Inflammatory macrophage treated with lipopolysaccharide for 4 hours (primary cell): ENCODE data around the gene KMT2B.

Source experiments
- DNase-seq: peaks from one replicate; pipeline ENCODE4 v3.0.0-alpha.2; 2020

Gene KMT2B

DNA sequence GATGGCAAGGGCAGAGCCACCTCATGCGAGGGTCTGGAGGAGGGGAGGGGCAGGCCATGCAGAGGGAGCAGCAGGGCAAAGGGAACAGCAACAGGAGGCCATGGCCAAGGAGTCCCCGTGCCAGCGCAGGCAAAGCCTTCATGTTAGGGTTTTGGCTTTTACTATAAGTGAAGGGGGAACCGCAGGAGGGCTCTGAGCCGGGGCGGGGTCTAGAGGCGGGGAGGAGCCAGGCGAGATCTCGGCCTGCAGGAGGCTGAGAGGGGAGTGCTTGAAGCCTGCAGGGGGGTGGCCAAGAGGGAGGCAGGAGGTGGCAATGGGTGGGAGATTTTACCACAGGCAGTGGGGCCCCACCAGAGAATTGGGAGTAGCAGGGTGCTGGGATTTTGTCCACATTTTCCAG lies 63.8 kb downstream of the KMT2B start:
- no peak for DNase-seq

DNA sequence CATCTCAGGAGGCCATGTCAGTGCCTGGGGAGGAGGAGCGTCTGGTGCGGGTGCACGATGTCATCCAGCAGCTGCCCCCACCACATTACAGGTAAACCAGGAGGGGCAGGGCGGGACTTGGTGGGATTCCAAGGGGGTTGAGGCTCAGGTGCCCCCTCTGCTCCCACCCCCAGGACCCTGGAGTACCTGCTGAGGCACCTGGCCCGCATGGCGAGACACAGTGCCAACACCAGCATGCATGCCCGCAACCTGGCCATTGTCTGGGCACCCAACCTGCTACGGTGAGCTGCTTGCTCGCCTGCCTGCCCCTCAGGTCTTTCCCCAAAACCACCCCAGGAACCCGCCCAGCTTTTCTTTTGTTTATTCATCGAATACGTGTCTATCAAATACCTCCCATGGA lies 64.8 kb downstream of the KMT2B start:
- DNase-seq, result no peak

DNA sequence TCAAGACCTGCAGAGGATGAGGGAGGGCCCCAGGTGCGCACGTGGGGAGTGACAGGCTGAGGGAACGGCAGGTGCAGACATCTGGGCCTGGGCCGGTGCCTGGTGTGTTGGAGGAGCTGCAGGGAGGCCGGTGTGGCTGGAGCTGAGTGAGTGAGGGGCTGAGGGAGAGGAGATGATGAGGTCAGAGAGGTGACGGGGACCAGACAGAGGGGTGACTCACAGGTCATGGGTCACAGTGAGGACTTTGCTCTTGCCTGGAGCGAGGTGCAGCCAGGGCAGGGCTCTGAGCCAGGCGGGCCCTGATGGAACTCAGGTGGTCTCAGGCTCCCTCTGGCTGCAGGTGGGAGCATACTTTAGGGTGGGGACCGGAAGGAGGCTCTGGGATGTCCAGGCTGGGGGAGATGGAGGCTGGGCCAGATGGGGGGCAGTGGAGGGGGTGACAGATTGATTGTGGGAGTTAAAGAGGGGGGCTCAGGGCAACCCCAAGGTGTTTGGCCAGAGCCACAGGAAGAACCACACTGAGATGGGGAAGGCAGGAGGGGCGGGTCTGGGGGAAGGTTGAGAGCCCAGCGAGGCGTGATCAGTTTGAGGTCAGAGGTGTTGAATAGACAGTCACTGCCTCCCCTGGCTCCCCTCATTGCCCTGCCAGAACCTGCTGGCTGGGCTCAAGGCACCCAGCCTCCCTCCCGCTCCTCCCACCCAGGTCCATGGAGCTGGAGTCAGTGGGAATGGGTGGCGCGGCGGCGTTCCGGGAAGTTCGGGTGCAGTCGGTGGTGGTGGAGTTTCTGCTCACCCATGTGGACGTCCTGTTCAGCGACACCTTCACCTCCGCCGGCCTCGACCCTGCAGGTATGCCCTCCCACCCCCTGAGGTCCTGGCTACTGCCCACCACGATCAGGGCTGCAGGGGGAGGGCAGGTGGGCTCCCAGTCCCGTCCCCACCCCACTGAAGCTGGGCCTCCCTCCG lies 65.9 kb downstream of the KMT2B start:
- DNase-seq, result no peak

DNA sequence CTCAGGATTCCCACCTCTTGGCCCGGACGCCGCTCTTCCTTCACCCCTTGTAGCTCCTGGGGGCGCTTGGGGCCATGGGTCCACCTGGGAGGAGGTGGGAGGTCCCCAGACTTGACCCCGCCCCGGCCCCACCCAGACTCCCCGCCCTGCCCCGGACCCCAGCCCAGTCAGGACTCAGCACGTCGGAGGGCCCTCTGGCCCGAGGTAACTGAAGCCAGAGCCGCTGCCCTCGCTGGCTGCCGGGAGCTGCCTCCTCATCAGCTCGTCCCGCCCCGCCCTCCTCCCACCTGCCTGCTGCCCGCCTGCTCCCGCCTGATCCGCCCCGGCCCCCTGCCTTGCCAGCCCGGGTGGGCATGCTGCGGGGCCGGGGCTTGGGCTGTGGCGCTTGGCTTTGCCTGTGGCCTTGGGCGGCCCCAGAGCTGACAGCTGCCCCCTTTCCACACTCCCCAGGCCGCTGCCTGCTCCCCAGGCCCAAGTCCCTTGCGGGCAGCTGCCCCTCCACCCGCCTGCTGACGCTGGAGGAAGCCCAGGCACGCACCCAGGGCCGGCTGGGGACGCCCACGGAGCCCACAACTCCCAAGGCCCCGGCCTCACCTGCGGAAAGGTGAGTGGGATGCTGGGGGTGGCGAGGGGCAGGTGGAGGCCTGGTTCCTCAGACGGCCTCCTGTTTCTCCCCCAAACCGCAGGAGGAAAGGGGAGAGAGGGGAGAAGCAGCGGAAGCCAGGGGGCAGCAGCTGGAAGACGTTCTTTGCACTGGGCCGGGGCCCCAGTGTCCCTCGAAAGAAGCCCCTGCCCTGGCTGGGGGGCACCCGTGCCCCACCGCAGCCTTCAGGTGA lies 66.9 kb downstream of the KMT2B start:
- no peak for DNase-seq

DNA sequence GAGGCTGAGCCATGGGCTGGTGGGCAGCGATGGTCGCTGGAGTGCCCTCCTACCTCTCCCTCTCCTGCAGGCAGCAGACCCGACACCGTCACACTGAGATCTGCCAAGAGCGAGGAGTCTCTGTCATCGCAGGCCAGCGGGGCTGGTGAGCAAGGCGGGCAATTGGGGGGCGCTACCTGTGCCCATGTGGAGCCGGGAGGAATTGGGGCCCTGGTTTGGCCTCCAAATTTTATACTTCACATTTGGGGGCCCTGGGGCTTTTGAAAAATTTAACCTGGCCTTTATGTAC lies 67.5 kb downstream of the KMT2B start:
- DNase-seq, result no peak

DNA sequence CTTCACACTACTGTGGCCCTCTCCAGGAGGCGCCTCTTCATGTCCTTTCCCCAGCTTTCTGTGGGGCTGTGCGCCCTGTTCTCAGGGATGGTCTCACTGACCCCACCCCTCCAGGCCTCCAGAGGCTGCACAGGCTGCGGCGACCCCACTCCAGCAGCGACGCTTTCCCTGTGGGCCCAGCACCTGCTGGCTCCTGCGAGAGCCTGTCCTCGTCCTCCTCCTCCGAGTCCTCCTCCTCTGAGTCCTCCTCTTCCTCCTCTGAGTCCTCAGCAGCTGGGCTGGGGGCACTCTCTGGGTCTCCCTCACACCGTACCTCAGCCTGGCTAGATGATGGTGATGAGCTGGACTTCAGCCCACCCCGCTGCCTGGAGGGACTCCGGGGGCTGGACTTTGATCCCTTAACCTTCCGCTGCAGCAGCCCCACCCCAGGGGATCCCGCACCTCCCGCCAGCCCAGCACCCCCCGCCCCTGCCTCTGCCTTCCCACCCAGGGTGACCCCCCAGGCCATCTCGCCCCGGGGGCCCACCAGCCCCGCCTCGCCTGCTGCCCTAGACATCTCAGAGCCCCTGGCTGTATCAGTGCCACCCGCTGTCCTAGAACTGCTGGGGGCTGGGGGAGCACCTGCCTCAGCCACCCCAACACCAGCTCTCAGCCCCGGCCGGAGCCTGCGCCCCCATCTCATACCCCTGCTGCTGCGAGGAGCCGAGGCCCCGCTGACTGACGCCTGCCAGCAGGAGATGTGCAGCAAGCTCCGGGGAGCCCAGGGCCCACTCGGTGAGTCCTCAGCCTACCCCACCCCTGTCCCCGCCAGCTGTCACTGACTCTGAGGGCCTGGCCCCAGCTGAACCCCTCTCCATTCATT lies 68.7 kb downstream of the KMT2B start:
- DNase-seq, result no peak

DNA sequence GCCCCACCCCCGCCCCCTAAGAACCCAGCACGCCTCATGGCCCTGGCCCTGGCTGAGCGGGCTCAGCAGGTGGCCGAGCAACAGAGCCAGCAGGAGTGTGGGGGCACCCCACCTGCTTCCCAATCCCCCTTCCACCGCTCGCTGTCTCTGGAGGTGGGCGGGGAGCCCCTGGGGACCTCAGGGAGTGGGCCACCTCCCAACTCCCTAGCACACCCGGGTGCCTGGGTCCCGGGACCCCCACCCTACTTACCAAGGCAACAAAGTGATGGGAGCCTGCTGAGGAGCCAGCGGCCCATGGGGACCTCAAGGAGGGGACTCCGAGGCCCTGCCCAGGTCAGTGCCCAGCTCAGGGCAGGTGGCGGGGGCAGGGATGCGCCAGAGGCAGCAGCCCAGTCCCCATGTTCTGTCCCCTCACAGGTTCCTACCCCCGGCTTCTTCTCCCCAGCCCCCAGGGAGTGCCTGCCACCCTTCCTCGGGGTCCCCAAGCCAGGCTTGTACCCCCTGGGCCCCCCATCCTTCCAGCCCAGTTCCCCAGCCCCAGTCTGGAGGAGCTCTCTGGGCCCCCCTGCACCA lies 69.5 kb downstream of the KMT2B start:
- DNase-seq, result no peak
